Trophoblast cell (in vitro differentiated cells and primary cell): ENCODE data around the gene MAGEA2B.
"Not testable (repeated sequence)": the region's sequence is repeated elsewhere in the genome, so short reads cannot be mapped to it uniquely, and the experiment has no call there.

Experiments used
- DNase-seq, 2 donors: peaks; one replicate each; pipeline ENCODE4 v3.0.0-alpha.2; 2016
- H2AFZ ChIP-seq: 2 replicates; pipeline ENCODE4 v1.6.1; 2013; ENCODE audit warnings: low read length, moderate library complexity, mild to moderate bottlenecking; ENCODE audit not compliant: insufficient read depth, poor library complexity
- H2AK5ac ChIP-seq: 2 replicates; pipeline ENCODE4 v1.6.1; 2013; ENCODE audit warnings: mild to moderate bottlenecking, low read length
- H2BK120ac ChIP-seq: 2 replicates; pipeline ENCODE4 v1.6.1; 2013; ENCODE audit warnings: low read length, mild to moderate bottlenecking, moderate library complexity; ENCODE audit not compliant: insufficient read depth, poor library complexity
- H2BK12ac ChIP-seq: 2 replicates; pipeline ENCODE4 v1.6.1; 2013; ENCODE audit warnings: mild to moderate bottlenecking, low read length, moderate library complexity
- H2BK5ac ChIP-seq: 2 replicates; pipeline ENCODE4 v1.6.1; 2013; ENCODE audit warnings: low read length, low read depth, moderate library complexity, mild to moderate bottlenecking; ENCODE audit not compliant: poor library complexity
- H3K14ac ChIP-seq: 2 replicates; pipeline ENCODE4 v1.6.1; 2013; ENCODE audit warnings: mild to moderate bottlenecking, low read length
- H3K18ac ChIP-seq: 2 replicates; pipeline ENCODE4 v1.6.1; 2013; ENCODE audit warnings: mild to moderate bottlenecking, low read length
- H3K23ac ChIP-seq: 2 replicates; pipeline ENCODE4 v1.6.1; 2013; ENCODE audit warnings: low read length
- H3K27ac ChIP-seq: 2 replicates; pipeline ENCODE4 v1.5.1; 2013; ENCODE audit warnings: low read depth, mild to moderate bottlenecking, inconsistent platforms, low read length, moderate library complexity
- H3K27me3 ChIP-seq: 2 replicates; pipeline ENCODE4 v1.6.1; 2013; ENCODE audit warnings: inconsistent platforms, mild to moderate bottlenecking, low read length, moderate library complexity; ENCODE audit not compliant: insufficient read depth
- H3K36me3 ChIP-seq, 2 experiments: 1 replicate in 1 of 2; 2 replicates in 1 of 2; pipeline ENCODE4 v1.6.1; 2013; ENCODE audit warnings: low read length in 2 of 2, mild to moderate bottlenecking in 2 of 2, moderate library complexity in 1 of 2; ENCODE audit not compliant: insufficient read depth in 2 of 2, control insufficient read depth in 1 of 2
- H3K4ac ChIP-seq: 2 replicates; pipeline ENCODE4 v1.6.1; 2013; ENCODE audit warnings: low read depth, mild to moderate bottlenecking, low read length, moderate library complexity
- H3K4me1 ChIP-seq, 2 experiments: 1 replicate in 1 of 2; 2 replicates in 1 of 2; pipeline ENCODE4 v1.6.1; 2013; ENCODE audit warnings: low read length in 2 of 2, mild to moderate bottlenecking in 2 of 2, moderate library complexity in 1 of 2; ENCODE audit not compliant: insufficient read depth in 2 of 2, control insufficient read depth in 1 of 2
- H3K4me2 ChIP-seq: 2 replicates; pipeline ENCODE4 v1.6.1; 2013; ENCODE audit warnings: inconsistent platforms, mild to moderate bottlenecking, low read length, moderate library complexity
- H3K4me3 ChIP-seq: 2 replicates; pipeline ENCODE4 v1.5.1; 2013; ENCODE audit warnings: mild to moderate bottlenecking, low read depth, low read length, inconsistent platforms
- H3K79me1 ChIP-seq: one replicate; pipeline ENCODE4 v1.6.1; 2013; ENCODE audit warnings: low read length
- H3K79me2 ChIP-seq: 2 replicates; pipeline ENCODE4 v1.6.1; 2013; ENCODE audit warnings: low read length, mild to moderate bottlenecking; ENCODE audit not compliant: control insufficient read depth, insufficient read depth, poor library complexity
- H3K9ac ChIP-seq: 2 replicates; pipeline ENCODE4 v1.6.1; 2013; ENCODE audit warnings: mild to moderate bottlenecking, low read length
- H3K9me3 ChIP-seq: 2 replicates; pipeline ENCODE4 v1.6.1; 2013; ENCODE audit warnings: low read depth, mild to moderate bottlenecking, control low read depth, inconsistent platforms, low read length; ENCODE audit not compliant: insufficient read depth
- H4K12ac ChIP-seq: 2 replicates; pipeline ENCODE4 v1.6.1; 2013; ENCODE audit warnings: low read depth, mild to moderate bottlenecking, low read length, moderate library complexity
- H4K8ac ChIP-seq: 2 replicates; pipeline ENCODE4 v1.6.1; 2013; ENCODE audit warnings: low read depth, mild to moderate bottlenecking, low read length, moderate library complexity
- H4K91ac ChIP-seq: one replicate; pipeline ENCODE4 v1.6.1; 2013; ENCODE audit warnings: low read depth, mild to moderate bottlenecking, low read length, moderate library complexity
- WGBS: extraction: QIAGEN DNeasy Blood & Tissue Kit; methylation state at CpG from one replicate; pipeline ENCODE4 v1.1.7; 2013; ENCODE audit warnings: missing lambda C conversion rate; ENCODE audit not compliant: insufficient read length, insufficient coverage; ENCODE audit errors: extremely low coverage; 5-methylcytosine and 5-hydroxymethylcytosine counted together

Gene MAGEA2B

GRCh38 chrX:152761582-152761981, 47.2 kb downstream of the MAGEA2B start:
- not testable (repeated sequence) for H3K9me3 ChIP-seq, H4K91ac ChIP-seq

GRCh38 chrX:152766562-152766961, 52.1 kb downstream of the MAGEA2B start:
- not testable (repeated sequence) for H2BK5ac ChIP-seq, H3K18ac ChIP-seq, H2BK12ac ChIP-seq, H4K91ac ChIP-seq, H3K4me2 ChIP-seq, H3K4me1 ChIP-seq, H3K9ac ChIP-seq, H3K27me3 ChIP-seq, H3K4me3 ChIP-seq, H3K36me3 ChIP-seq, H2AFZ ChIP-seq, H3K23ac ChIP-seq, H4K12ac ChIP-seq, H3K27ac ChIP-seq, H4K8ac ChIP-seq, H2AK5ac ChIP-seq, H3K9me3 ChIP-seq, H3K79me1 ChIP-seq, H3K14ac ChIP-seq, H3K4ac ChIP-seq, H3K79me2 ChIP-seq, H2BK120ac ChIP-seq, DNase-seq
- no CpG with 5 or more reads among the region's 9 CpGs for WGBS

More at GRCh38 chrX:152761582-152761981, 47.2 kb downstream of the MAGEA2B start:
- not testable (repeated sequence) for H4K12ac ChIP-seq, H3K23ac ChIP-seq, H2AK5ac ChIP-seq, H3K4ac ChIP-seq, H2BK120ac ChIP-seq, H3K4me2 ChIP-seq, H3K4me3 ChIP-seq, H3K79me1 ChIP-seq, H2BK12ac ChIP-seq, H3K27me3 ChIP-seq, H3K9ac ChIP-seq, H3K36me3 ChIP-seq, H3K4me1 ChIP-seq, H2AFZ ChIP-seq, H3K18ac ChIP-seq, H2BK5ac ChIP-seq, H3K79me2 ChIP-seq, H3K14ac ChIP-seq, DNase-seq, H4K8ac ChIP-seq, H3K27ac ChIP-seq
- no CpG with 5 or more reads among the region's 7 CpGs for WGBS
